Measurements from ENCODE around the gene ANO6.

The ANO6 gene

DNA sequence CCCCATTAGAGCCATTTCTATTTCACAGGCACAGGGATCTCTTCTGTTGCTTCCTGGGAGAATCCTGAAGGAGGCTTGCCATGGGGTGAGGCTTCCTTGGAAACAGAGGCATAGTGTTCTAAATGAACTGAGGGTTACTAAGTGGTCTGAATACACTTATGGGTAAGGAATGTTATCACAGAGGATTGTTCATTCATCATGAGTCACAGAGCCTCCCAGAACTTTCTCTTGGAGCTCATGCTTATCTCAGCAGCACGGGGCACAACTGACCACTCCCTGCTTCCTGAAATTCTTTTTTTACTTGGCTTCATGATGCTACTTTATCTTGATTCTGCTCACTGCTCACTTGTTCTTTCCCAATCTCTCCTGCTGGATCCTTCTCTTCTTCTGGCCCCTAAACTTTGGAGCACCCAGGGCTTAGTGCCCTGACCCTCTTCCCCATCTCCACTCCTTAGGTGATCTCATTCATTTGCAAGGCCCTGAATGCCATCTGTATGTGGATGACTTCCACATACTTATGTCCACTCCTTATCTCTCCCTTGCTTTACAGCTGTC is 57.9 kb downstream of the ANO6 start:
- TF ChIP-seq CTCF (IDR thresholded peaks at IDR 0.05; ENCODE audit: low read depth, low read length): no peak
- DNase-seq (ENCODE audit: extremely low read depth, low read depth): peak; percentile 76

- no peak for TF ChIP-seq CTCF (IDR thresholded peaks at IDR 0.05; ENCODE audit: low read depth, low read length)
- no peak for DNase-seq (ENCODE audit: extremely low read depth, low read depth)
Measured at GRCh38 chr12:45276154-45276755, 60.4 kb downstream of the ANO6 start.

DNA sequence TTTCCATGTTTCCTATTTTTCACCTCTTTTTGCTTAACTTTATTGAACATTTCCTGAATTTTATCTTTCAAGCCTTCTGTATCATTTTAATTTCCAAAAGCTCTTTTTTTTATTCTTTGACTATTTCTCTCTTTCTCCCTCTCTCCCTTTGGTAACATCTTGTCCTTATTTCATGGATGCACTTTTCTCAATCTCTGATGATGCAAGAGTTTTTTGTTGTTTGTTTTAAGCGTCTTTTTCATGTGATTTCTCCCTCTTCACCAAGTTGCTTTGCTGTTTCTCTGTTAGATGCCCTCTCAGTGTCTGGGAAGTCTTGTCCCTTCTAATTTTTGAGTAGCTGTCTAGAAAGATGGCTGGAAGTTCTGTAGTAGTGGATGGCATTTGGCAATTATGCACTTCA is 62.6 kb downstream of the ANO6 start:
- DNase-seq (ENCODE audit: extremely low read depth, low read depth): no peak

DNA sequence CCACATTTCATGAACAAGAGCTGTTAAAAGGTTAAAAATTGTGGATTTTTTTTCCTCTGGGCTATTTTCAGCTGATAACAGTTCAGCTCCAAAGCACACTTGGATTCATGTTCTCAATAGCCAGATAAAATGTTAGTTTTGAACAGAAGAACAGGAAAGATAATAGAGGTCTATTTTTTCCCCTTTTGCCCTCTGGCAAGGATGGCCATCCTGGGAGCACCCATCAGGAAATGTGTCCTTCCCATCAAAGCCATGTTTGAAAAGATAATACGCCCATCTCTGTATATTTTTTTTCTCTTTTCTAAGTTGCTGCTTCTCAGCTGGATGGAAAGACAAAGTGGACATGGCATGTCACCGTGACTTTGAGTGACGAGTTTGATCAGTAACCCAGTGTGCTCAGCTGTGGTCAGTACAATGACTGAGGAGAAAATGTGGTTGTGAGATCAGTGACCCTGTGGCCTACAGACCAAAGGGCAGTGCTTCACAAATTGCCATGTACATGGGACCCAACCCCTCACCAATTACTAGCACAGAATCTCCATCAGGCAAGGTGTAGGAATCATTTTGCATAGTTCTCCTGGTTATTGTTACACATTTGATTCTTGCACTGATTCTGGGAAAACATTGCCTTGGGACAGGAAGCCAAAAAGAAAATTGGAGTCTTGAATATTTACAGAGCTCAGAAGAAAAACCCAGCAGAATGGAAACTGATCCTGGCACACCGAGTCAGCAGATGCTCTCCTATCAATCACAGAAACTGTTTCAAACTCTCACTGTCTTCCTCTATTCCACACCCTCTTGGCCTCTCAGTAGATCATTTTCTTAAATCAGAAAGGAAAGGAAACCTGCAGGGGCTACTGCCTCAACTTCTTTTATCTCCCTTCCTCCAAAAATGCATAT is 64.3 kb downstream of the ANO6 start:
- no peak for TF ChIP-seq CTCF (IDR thresholded peaks at IDR 0.05; ENCODE audit: low read depth, low read length)

More for the DNA sequence above, 62.6 kb downstream of the ANO6 start:
- TF ChIP-seq CTCF (IDR thresholded peaks at IDR 0.05; ENCODE audit: low read depth, low read length): no peak

GRCh38 chr12:45281994-45282393 is 66.1 kb downstream of the ANO6 start:
- no peak for DNase-seq (ENCODE audit: extremely low read depth, low read depth)
- TF ChIP-seq CTCF (IDR thresholded peaks at IDR 0.05; ENCODE audit: low read depth, low read length): no peak

More for the DNA sequence above, 64.3 kb downstream of the ANO6 start:
- DNase-seq (ENCODE audit: extremely low read depth, low read depth): no peak

DNA sequence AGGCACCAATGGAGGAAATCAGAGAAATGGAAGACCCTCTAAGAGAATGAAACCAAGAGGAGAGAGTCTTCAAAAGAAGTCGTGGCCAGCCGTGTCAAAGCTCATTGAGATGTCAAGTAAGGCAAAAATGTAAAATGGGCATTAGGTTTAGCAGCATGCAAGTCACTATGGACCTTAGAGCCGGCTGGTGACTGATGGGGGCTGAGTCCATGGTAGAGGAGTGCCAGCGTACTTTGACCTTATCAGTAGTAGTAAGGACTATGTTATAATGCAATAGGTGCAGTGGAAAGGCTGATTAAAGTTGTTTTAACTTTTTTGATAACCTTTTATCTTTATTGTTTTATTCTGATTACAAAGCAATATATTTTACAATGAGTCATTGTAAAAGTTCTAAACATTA is 66.5 kb downstream of the ANO6 start:
- TF ChIP-seq CTCF (IDR thresholded peaks at IDR 0.05; ENCODE audit: low read depth, low read length): no peak
- DNase-seq (ENCODE audit: extremely low read depth, low read depth): no peak

All from AG09319 (cell line).